GM19239 (cell line): ENCODE measurements around the gene APBA1.

ENCODE experiments used
- DNase-seq: peaks from one replicate; pipeline ENCODE4 v3.0.0; 2011; ENCODE audit warnings: low spot score; ENCODE audit not compliant: insufficient read length
- FAIRE-seq: peaks from 2 replicates; lab custom pipeline; 2011; peaks lifted over from hg19 to GRCh38; lab: Jason Lieb, UNC

The APBA1 gene

GRCh38 chr9:69658987-69659675 lies 13.0 kb downstream of the APBA1 start:
- FAIRE-seq, result no peak

GRCh38 chr9:69657269-69657668 lies 14.9 kb downstream of the APBA1 start:
- FAIRE-seq (no peak), DNase-seq (no peak)

More at GRCh38 chr9:69658987-69659675, 13.0 kb downstream of the APBA1 start:
- DNase-seq, result no peak

GRCh38 chr9:69655065-69655464 lies 17.1 kb downstream of the APBA1 start:
- no peak for FAIRE-seq
- DNase-seq, result no peak

GRCh38 chr9:69653261-69653660 lies 18.9 kb downstream of the APBA1 start:
- FAIRE-seq, result peak; percentile 4
- DNase-seq, result no peak

GRCh38 chr9:69649566-69650250 lies 22.5 kb downstream of the APBA1 start:
- DNase-seq (no peak), FAIRE-seq (no peak)

- DNase-seq (no peak), FAIRE-seq (no peak)
These were observed 24.4 kb downstream of the APBA1 start for GRCh38 chr9:69647804-69648203.

GRCh38 chr9:69646810-69647209 lies 25.4 kb downstream of the APBA1 start:
- no peak for FAIRE-seq
- DNase-seq, result no peak

- DNase-seq, result no peak
- no peak for FAIRE-seq
These were observed 26.7 kb downstream of the APBA1 start for GRCh38 chr9:69645488-69645887.

GRCh38 chr9:69643098-69643497 lies 29.1 kb downstream of the APBA1 start:
- FAIRE-seq (no peak), DNase-seq (no peak)

- no peak for FAIRE-seq
- no peak for DNase-seq
These were observed 34.4 kb downstream of the APBA1 start for GRCh38 chr9:69637817-69638200.

- FAIRE-seq, result no peak
- DNase-seq, result no peak
These were observed 34.9 kb downstream of the APBA1 start for GRCh38 chr9:69637193-69637816.

- FAIRE-seq (no peak), DNase-seq (no peak)
These were observed 38.5 kb downstream of the APBA1 start for GRCh38 chr9:69633716-69634115.

GRCh38 chr9:69632768-69633167 lies 39.4 kb downstream of the APBA1 start:
- no peak for DNase-seq
- FAIRE-seq, result no peak

GRCh38 chr9:69627281-69627680 lies 44.9 kb downstream of the APBA1 start:
- DNase-seq, result no peak
- FAIRE-seq, result no peak

- no peak for FAIRE-seq
- DNase-seq, result no peak
These were observed 48.9 kb downstream of the APBA1 start for GRCh38 chr9:69623276-69623675.

- DNase-seq, result no peak
- no peak for FAIRE-seq
These were observed 49.5 kb downstream of the APBA1 start for GRCh38 chr9:69622676-69623075.

GRCh38 chr9:69621730-69622460 lies 50.3 kb downstream of the APBA1 start:
- no peak for FAIRE-seq
- no peak for DNase-seq

- no peak for FAIRE-seq
- no peak for DNase-seq
These were observed 51.4 kb downstream of the APBA1 start for GRCh38 chr9:69620731-69621130.

GRCh38 chr9:69619233-69619632 lies 52.9 kb downstream of the APBA1 start:
- FAIRE-seq (no peak), DNase-seq (no peak)

- DNase-seq (no peak), FAIRE-seq (no peak)
These were observed 55.2 kb downstream of the APBA1 start for GRCh38 chr9:69617006-69617405.

GRCh38 chr9:69615880-69616279 lies 56.3 kb downstream of the APBA1 start:
- FAIRE-seq (no peak), DNase-seq (no peak)
